Measurements from ENCODE around the gene RPGR.

The RPGR gene

GRCh38 chrX:38327775-38328081 is 419 bp upstream of the RPGR start:
- DNase-seq (ENCODE audit: low read depth in 2 of 2): no peak

GRCh38 chrX:38326086-38326485 is 1.2 kb downstream of the RPGR start:
- DNase-seq (ENCODE audit: low read depth in 2 of 2): no peak

- no peak for DNase-seq (ENCODE audit: low read depth in 2 of 2)
Observed at GRCh38 chrX:38320819-38321218, 6.5 kb downstream of the RPGR start.

GRCh38 chrX:38318606-38319005 is 8.7 kb downstream of the RPGR start:
- no peak for DNase-seq (ENCODE audit: low read depth in 2 of 2)

- no peak for DNase-seq (ENCODE audit: low read depth in 2 of 2)
Observed at GRCh38 chrX:38318196-38318595, 9.1 kb downstream of the RPGR start.

GRCh38 chrX:38315186-38315585 is 12.1 kb downstream of the RPGR start:
- no peak for DNase-seq (ENCODE audit: low read depth in 2 of 2)

- no peak for DNase-seq (ENCODE audit: low read depth in 2 of 2)
Observed at GRCh38 chrX:38313190-38313589, 14.1 kb downstream of the RPGR start.

GRCh38 chrX:38312436-38312835 is 14.9 kb downstream of the RPGR start:
- no peak for DNase-seq (ENCODE audit: low read depth in 2 of 2)

GRCh38 chrX:38311743-38312142 is 15.6 kb downstream of the RPGR start:
- no peak for DNase-seq (ENCODE audit: low read depth in 2 of 2)

GRCh38 chrX:38305971-38306370 is 21.3 kb downstream of the RPGR start:
- no peak for DNase-seq (ENCODE audit: low read depth in 2 of 2)

- no peak for DNase-seq (ENCODE audit: low read depth in 2 of 2)
Observed at GRCh38 chrX:38304010-38304409, 23.3 kb downstream of the RPGR start.

- DNase-seq (ENCODE audit: low read depth in 2 of 2): no peak
Observed at GRCh38 chrX:38293741-38294140, 33.6 kb downstream of the RPGR start.

GRCh38 chrX:38287674-38288073 is 39.6 kb downstream of the RPGR start:
- no peak for DNase-seq (ENCODE audit: low read depth in 2 of 2)

GRCh38 chrX:38285649-38286048 is 41.7 kb downstream of the RPGR start:
- DNase-seq (ENCODE audit: low read depth in 2 of 2): no peak

GRCh38 chrX:38282049-38282448 is 45.3 kb downstream of the RPGR start:
- DNase-seq (ENCODE audit: low read depth in 2 of 2): no peak

- DNase-seq (ENCODE audit: low read depth in 2 of 2): no peak
Observed at GRCh38 chrX:38279188-38279587, 48.1 kb downstream of the RPGR start.

- no peak for DNase-seq (ENCODE audit: low read depth in 2 of 2)
Observed at GRCh38 chrX:38278682-38279081, 48.6 kb downstream of the RPGR start.

GRCh38 chrX:38277802-38278201 is 49.5 kb downstream of the RPGR start:
- no peak for DNase-seq (ENCODE audit: low read depth in 2 of 2)

- DNase-seq (ENCODE audit: low read depth in 2 of 2): no peak
Observed at GRCh38 chrX:38277136-38277535, 50.2 kb downstream of the RPGR start.

- DNase-seq (ENCODE audit: low read depth in 2 of 2): no peak
Observed at GRCh38 chrX:38276089-38276488, 51.2 kb downstream of the RPGR start.

GRCh38 chrX:38275615-38276014 is 51.7 kb downstream of the RPGR start:
- no peak for DNase-seq (ENCODE audit: low read depth in 2 of 2)

- DNase-seq (ENCODE audit: low read depth in 2 of 2): no peak
Observed at GRCh38 chrX:38273453-38273852, 53.9 kb downstream of the RPGR start.

GRCh38 chrX:38271154-38271716 is 56.1 kb downstream of the RPGR start:
- DNase-seq (ENCODE audit: low read depth in 2 of 2): no peak

- no peak for DNase-seq (ENCODE audit: low read depth in 2 of 2)
Observed at GRCh38 chrX:38268011-38268410, 59.3 kb downstream of the RPGR start.
